K562 (cell line): Measurements from ENCODE around the gene NBEAL2. TPM values are rescaled to one million over a fixed set of nuclear protein-coding genes. Genes with fewer than 3 reads are reported as not detected.

ENCODE experiments used
- CSDE1 ChIP-seq, 2 experiments: fragments of 450-650 bp; IDR thresholded peaks; 2 replicates each; pipeline ENCODE4 v1.6.1; 2016; ENCODE audit warnings: mild to moderate bottlenecking in 1 of 2
- PCBP2 ChIP-seq: fragments of 200-400 bp; formaldehyde crosslinking; IDR thresholded peaks from 2 replicates; pipeline ENCODE4 v1.6.1; 2018; ENCODE audit warnings: low read length, low read depth, mild to moderate bottlenecking, moderate library complexity; ENCODE audit not compliant: poor library complexity, severe bottlenecking
- SIN3A ChIP-seq, 2 experiments: fragments of 150-350 bp in 1 of 2; IDR thresholded peaks; 2 replicates each; pipeline ENCODE4 v1.6.1; 2011 to 2016; ENCODE audit warnings: borderline replicate concordance in 2 of 2, low read depth in 2 of 2, low read length in 2 of 2, mild to moderate bottlenecking in 2 of 2, moderate library complexity in 2 of 2; ENCODE audit not compliant: control insufficient read depth in 1 of 2
- SIRT6 ChIP-seq: IDR thresholded peaks from one replicate; pipeline ENCODE4 v1.6.1; 2012; ENCODE audit warnings: low read depth, mild to moderate bottlenecking, control low read depth, inconsistent platforms, low read length, moderate library complexity
- TAF9B ChIP-seq: fragments of 450-650 bp; IDR thresholded peaks from 2 replicates; pipeline ENCODE4 v1.6.1; 2018; ENCODE audit warnings: mild to moderate bottlenecking; ENCODE audit not compliant: partially characterized antibody
- TCFL5 ChIP-seq: fragments of 250-450 bp; sonication (Bioruptor Pico); conservative IDR thresholded peaks from 2 replicates; pipeline ENCODE4 v1.6.1; 2021; ENCODE audit warnings: mild to moderate bottlenecking, moderate library complexity, matching md5 sums
- XRCC5 ChIP-seq: fragments of 200-400 bp; formaldehyde crosslinking; IDR thresholded peaks from 2 replicates; pipeline ENCODE4 v1.6.1; 2017; ENCODE audit warnings: low read depth, mild to moderate bottlenecking, low read length
- ZBTB8A ChIP-seq: fragments of 450-650 bp; IDR thresholded peaks from 2 replicates; pipeline ENCODE4 v1.6.1; 2018; ENCODE audit warnings: mild to moderate bottlenecking, moderate library complexity; ENCODE audit not compliant: partially characterized antibody
- ZNF12 ChIP-seq: sonication (generic); formaldehyde crosslinking; IDR thresholded peaks from 2 replicates; pipeline ENCODE4 v1.4.0; 2020; ENCODE audit warnings: mild to moderate bottlenecking, missing genetic modification reagents
- ZNF23 ChIP-seq: fragments of 250-450 bp; sonication (Bioruptor Pico); IDR thresholded peaks from 2 replicates; pipeline ENCODE4 v1.4.0; 2020; ENCODE audit warnings: mild to moderate bottlenecking
- ZNF766 ChIP-seq: fragments of 200-800 bp; sonication (Bioruptor generic); conservative IDR thresholded peaks from 2 replicates; pipeline ENCODE4 v1.6.1; 2016; ENCODE audit warnings: missing genetic modification characterization, missing compliant biosample characterization
- polyA plus RNA-seq, 8 experiments: library from polyadenylated mRNA; depleted of rRNA in 4 of 8; stranded (reverse) in 5 of 8; unstranded in 3 of 8; fragments of >200 nt; fragmentation: Nextera tagmentation in 2 of 8; fragmentation: Illumina TruSeq in 1 of 8; extraction: Ambion mirVana in 2 of 8; extraction: Trizol in 1 of 8; gene quantifications; 2 replicates each; pipeline versions ENCODE4 v1.2.1 to v1.2.3, GENCODE V29; 2011 to 2014; ENCODE audit warnings: inconsistent platforms in 1 of 8, missing spikeins in 1 of 8
- total RNA-seq, 7 experiments: library from RNA; depleted of rRNA in 6 of 7; stranded (reverse); fragments of >200 nt in 6 of 7; fragmentation: Illumina TruSeq in 2 of 7; extraction: Trizol in 2 of 7; gene quantifications; 2 replicates each; pipeline versions ENCODE4 v1.2.1 to v1.2.3, GENCODE V29; 2011 to 2021; ENCODE audit warnings: low replicate concordance in 1 of 7
- TF ChIP-seq, protein P1 (sequence below): sonication (generic); formaldehyde crosslinking; IDR thresholded peaks from 2 replicates; pipeline ENCODE4 v1.8.0; 2022; ENCODE audit warnings: mild to moderate bottlenecking, missing genetic modification reagents
- TF ChIP-seq, protein P2 (sequence below): fragments of 250-450 bp; sonication (Bioruptor Pico); IDR thresholded peaks from 2 replicates; pipeline ENCODE4 v1.8.0; 2022; ENCODE audit warnings: inconsistent platforms, mild to moderate bottlenecking, moderate library complexity, borderline replicate concordance
- TF ChIP-seq, protein P3 (sequence below): fragments of 150-350 bp; conservative IDR thresholded peaks from 2 replicates; pipeline ENCODE4 v1.6.1; 2014; ENCODE audit warnings: low read length
- TF ChIP-seq, protein P4 (sequence below): fragments of 450-650 bp; formaldehyde crosslinking; conservative IDR thresholded peaks from 2 replicates; pipeline ENCODE4 v1.4.0; 2022; ENCODE audit warnings: mild to moderate bottlenecking, missing genetic modification characterization
- TF ChIP-seq, protein P5 (sequence below): sonication (generic); IDR thresholded peaks from 2 replicates; pipeline ENCODE4 v1.6.1; 2016
- TF ChIP-seq, protein P6 (sequence below): fragments of 450-650 bp; IDR thresholded peaks from 2 replicates; pipeline ENCODE4 v1.6.1; 2016; ENCODE audit warnings: mild to moderate bottlenecking

NBEAL2 gene
- total and polyA plus RNA-seq, 9 of the 15 experiments (the other 6 are each of a cell fraction or from before 2014, with no cell fraction given) = 0.06 to 114 (median 29.6) TPM

DNA sequence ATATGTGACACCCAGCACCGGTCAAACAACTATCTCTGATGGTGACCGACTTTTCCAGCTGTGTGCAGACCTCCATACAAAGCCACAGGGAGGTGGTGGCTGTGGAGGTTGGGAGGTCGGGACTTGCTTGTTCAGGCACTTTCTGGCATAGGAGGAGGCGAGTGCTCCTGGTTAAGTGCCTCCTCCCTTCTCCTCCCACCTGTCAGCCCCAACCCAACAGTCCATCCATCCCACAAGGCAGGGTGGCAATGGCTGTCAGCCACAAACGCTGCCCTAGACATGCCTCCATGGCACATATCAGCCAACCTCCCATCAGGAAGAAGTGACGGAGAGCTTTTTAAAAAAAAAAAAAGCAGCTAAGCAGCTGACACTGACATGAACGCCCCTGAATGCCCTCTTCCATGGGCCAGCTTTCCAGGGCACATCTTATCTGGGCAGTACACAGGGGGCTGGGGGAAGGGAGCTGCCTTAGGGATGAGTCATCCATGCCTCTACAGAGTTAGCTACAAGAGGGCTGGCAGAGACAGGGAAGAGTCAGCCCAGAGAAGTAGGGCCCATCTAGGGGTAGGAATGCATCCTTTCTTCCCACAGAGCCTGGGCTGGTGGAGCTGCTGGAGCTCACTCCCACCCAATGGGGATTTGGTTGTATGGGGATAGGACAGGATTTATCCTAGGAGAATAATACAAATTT is 44.2 kb upstream of the NBEAL2 start (continued):
- TF ChIP-seq CSDE1 (IDR thresholded peaks at IDR 0.05) (no peak), TCFL5 (CRISPR knock-in tag) (no peak), SIRT6 (no peak), TAF9B (no peak), SIN3A (IDR thresholded peaks at IDR 0.05; ENCODE audit: borderline replicate concordance in 2 of 2, control insufficient read depth in 1 of 2, low read depth in 2 of 2, low read length in 2 of 2) (no peak), ZNF766 (CRISPR knock-in tag) (0 out of 2 replicates have a peak, but pooled peaks have one; percentile 44), ZBTB8A (no peak), ZNF23 (CRISPR knock-in tag) (no peak), PCBP2 (no peak), XRCC5 (no peak), ZNF12 (CRISPR knock-in tag) (no peak)
- TF ChIP-seq, protein P1, sequence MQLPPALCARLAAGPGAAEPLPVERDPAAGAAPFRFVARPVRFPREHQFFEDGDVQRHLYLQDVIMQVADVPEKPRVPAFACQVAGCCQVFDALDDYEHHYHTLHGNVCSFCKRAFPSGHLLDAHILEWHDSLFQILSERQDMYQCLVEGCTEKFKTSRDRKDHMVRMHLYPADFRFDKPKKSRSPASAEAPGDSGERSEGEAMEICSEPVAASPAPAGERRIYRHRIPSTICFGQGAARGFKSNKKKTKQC (CRISPR knock-in tag) = no peak
- TF ChIP-seq, protein P2, sequence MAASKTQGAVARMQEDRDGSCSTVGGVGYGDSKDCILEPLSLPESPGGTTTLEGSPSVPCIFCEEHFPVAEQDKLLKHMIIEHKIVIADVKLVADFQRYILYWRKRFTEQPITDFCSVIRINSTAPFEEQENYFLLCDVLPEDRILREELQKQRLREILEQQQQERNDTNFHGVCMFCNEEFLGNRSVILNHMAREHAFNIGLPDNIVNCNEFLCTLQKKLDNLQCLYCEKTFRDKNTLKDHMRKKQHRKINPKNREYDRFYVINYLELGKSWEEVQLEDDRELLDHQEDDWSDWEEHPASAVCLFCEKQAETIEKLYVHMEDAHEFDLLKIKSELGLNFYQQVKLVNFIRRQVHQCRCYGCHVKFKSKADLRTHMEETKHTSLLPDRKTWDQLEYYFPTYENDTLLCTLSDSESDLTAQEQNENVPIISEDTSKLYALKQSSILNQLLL (CRISPR knock-in tag) = no peak
- TF ChIP-seq, protein P3, sequence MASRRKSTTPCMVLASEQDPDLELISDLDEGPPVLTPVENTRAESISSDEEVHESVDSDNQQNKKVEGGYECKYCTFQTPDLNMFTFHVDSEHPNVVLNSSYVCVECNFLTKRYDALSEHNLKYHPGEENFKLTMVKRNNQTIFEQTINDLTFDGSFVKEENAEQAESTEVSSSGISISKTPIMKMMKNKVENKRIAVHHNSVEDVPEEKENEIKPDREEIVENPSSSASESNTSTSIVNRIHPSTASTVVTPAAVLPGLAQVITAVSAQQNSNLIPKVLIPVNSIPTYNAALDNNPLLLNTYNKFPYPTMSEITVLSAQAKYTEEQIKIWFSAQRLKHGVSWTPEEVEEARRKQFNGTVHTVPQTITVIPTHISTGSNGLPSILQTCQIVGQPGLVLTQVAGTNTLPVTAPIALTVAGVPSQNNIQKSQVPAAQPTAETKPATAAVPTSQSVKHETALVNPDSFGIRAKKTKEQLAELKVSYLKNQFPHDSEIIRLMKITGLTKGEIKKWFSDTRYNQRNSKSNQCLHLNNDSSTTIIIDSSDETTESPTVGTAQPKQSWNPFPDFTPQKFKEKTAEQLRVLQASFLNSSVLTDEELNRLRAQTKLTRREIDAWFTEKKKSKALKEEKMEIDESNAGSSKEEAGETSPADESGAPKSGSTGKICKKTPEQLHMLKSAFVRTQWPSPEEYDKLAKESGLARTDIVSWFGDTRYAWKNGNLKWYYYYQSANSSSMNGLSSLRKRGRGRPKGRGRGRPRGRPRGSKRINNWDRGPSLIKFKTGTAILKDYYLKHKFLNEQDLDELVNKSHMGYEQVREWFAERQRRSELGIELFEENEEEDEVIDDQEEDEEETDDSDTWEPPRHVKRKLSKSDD = no peak
- TF ChIP-seq, protein P4, sequence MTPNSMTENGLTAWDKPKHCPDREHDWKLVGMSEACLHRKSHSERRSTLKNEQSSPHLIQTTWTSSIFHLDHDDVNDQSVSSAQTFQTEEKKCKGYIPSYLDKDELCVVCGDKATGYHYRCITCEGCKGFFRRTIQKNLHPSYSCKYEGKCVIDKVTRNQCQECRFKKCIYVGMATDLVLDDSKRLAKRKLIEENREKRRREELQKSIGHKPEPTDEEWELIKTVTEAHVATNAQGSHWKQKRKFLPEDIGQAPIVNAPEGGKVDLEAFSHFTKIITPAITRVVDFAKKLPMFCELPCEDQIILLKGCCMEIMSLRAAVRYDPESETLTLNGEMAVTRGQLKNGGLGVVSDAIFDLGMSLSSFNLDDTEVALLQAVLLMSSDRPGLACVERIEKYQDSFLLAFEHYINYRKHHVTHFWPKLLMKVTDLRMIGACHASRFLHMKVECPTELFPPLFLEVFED = peak; percentile 76; the same call in 1 of the 2 replicates
- TF ChIP-seq, protein P5, sequence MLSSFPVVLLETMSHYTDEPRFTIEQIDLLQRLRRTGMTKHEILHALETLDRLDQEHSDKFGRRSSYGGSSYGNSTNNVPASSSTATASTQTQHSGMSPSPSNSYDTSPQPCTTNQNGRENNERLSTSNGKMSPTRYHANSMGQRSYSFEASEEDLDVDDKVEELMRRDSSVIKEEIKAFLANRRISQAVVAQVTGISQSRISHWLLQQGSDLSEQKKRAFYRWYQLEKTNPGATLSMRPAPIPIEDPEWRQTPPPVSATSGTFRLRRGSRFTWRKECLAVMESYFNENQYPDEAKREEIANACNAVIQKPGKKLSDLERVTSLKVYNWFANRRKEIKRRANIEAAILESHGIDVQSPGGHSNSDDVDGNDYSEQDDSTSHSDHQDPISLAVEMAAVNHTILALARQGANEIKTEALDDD = no peak
- TF ChIP-seq, protein P6, sequence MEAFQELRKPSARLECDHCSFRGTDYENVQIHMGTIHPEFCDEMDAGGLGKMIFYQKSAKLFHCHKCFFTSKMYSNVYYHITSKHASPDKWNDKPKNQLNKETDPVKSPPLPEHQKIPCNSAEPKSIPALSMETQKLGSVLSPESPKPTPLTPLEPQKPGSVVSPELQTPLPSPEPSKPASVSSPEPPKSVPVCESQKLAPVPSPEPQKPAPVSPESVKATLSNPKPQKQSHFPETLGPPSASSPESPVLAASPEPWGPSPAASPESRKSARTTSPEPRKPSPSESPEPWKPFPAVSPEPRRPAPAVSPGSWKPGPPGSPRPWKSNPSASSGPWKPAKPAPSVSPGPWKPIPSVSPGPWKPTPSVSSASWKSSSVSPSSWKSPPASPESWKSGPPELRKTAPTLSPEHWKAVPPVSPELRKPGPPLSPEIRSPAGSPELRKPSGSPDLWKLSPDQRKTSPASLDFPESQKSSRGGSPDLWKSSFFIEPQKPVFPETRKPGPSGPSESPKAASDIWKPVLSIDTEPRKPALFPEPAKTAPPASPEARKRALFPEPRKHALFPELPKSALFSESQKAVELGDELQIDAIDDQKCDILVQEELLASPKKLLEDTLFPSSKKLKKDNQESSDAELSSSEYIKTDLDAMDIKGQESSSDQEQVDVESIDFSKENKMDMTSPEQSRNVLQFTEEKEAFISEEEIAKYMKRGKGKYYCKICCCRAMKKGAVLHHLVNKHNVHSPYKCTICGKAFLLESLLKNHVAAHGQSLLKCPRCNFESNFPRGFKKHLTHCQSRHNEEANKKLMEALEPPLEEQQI = no peak
